Measurements from ENCODE around the gene CCNA2. TPM values are rescaled to one million over a fixed set of nuclear protein-coding genes. Genes with fewer than 3 reads are reported as not detected.

CCNA2 gene
- polyA plus RNA-seq, 3 donors = 0.20 to 0.23 TPM; not detected in 1

- Histone ChIP-seq H3K4me3 (replicated peaks in 1 of 3; ENCODE audit: low read depth in 2 of 3, low read length in 3 of 3) (no peak overlapping the region), H3K9me3 (replicated peaks in 1 of 2; ENCODE audit: control insufficient read depth in 1 of 2, insufficient read depth in 1 of 2, low read length in 2 of 2) (no peaks in the 10 kb centered on the region), H3K9ac (ENCODE audit: insufficient read depth, low read length, poor library complexity, severe bottlenecking) (no peak overlapping the region), H4K20me1 (ENCODE audit: insufficient read depth, low read length) (no peaks in the 10 kb centered on the region), H3K4me1 (ENCODE audit: control insufficient read depth in 1 of 2, insufficient read depth in 2 of 2, low read length in 2 of 2) (peaks cover 0 to 6% of the 10 kb centered on the region in 2 donors), H3K36me3 (replicated peaks in 1 of 2; ENCODE audit: control insufficient read depth in 1 of 2, insufficient read depth in 2 of 2, low read length in 2 of 2) (peaks cover 66 to 86% of the 10 kb centered on the region in 2 donors), H3K27ac (ENCODE audit: low read depth in 1 of 2, low read length in 2 of 2) (no peak overlapping the region), H3K4me2 (replicated peaks; ENCODE audit: extremely low read depth, low read length, poor library complexity, severe bottlenecking) (no peak overlapping the region), H3K27me3 (ENCODE audit: control insufficient read depth in 2 of 2, insufficient read depth in 2 of 2, low read length in 2 of 2) (no peaks in the 10 kb centered on the region), H3K79me2 (ENCODE audit: insufficient read depth, low read length) (peaks cover 56% of the 10 kb centered on the region), H2AFZ (ENCODE audit: insufficient read depth, low read depth, low read length, poor library complexity, severe bottlenecking) (no peak overlapping the region)
- Mint-ChIP-seq H3K4me3 (no peak overlapping the region), H3K4me1 (peaks cover 3% of the 10 kb centered on the region), H3K9me3 (no peaks in the 10 kb centered on the region), H3K27ac (no peak overlapping the region), H3K36me3 (peaks cover 48 to 69% of the 10 kb centered on the region in 2 donors), H3K27me3 (ENCODE audit: low read depth in 3 of 3) (no peaks in the 10 kb centered on the region)
- DNase-seq = no peak
- no peak for TF ChIP-seq CTCF (IDR thresholded peaks at IDR 0.05)
- no CpG with 5 or more reads among the region's 3 CpGs for WGBS (ENCODE audit: insufficient coverage)
- intact Hi-C loops (cut with micrococcal nuclease) = no loop called here
Observed at GRCh38 chr4:121817006-121817405, 6.7 kb downstream of the CCNA2 start.

GRCh38 chr4:121814756-121815155 lies 8.9 kb downstream of the CCNA2 start:
- no CpG with 5 or more reads among the region's 2 CpGs for WGBS (ENCODE audit: insufficient coverage)
- no peak overlapping the region for H2AFZ ChIP-seq (ENCODE audit: insufficient read depth, low read depth, low read length, poor library complexity, severe bottlenecking)
- Mint-ChIP-seq H3K36me3 (peaks cover 57 to 77% of the 10 kb centered on the region in 2 donors), H3K27me3 (ENCODE audit: low read depth in 3 of 3) (no peaks in the 10 kb centered on the region), H3K27ac (no peak overlapping the region), H3K4me1 (no peaks in the 10 kb centered on the region), H3K4me3 (no peak overlapping the region), H3K9me3 (no peaks in the 10 kb centered on the region)
- no peaks in the 10 kb centered on the region for H3K9me3 ChIP-seq (replicated peaks in 1 of 2; ENCODE audit: control insufficient read depth in 1 of 2, insufficient read depth in 1 of 2, low read length in 2 of 2)
- no peaks in the 10 kb centered on the region for H3K27me3 ChIP-seq (ENCODE audit: control insufficient read depth in 2 of 2, insufficient read depth in 2 of 2, low read length in 2 of 2)
- no peak overlapping the region for H3K4me3 ChIP-seq (replicated peaks in 1 of 3; ENCODE audit: low read depth in 2 of 3, low read length in 3 of 3)
- TF ChIP-seq CTCF (IDR thresholded peaks at IDR 0.05) = no peak
- peaks cover 77 to 97% of the 10 kb centered on the region in 2 donors for H3K36me3 ChIP-seq (replicated peaks in 1 of 2; ENCODE audit: control insufficient read depth in 1 of 2, insufficient read depth in 2 of 2, low read length in 2 of 2)
- peaks cover 37% of the 10 kb centered on the region for H3K79me2 ChIP-seq (ENCODE audit: insufficient read depth, low read length)
- H3K9ac ChIP-seq (ENCODE audit: insufficient read depth, low read length, poor library complexity, severe bottlenecking) = no peak overlapping the region
- no peaks in the 10 kb centered on the region for H3K4me1 ChIP-seq (ENCODE audit: control insufficient read depth in 1 of 2, insufficient read depth in 2 of 2, low read length in 2 of 2)
- no peaks in the 10 kb centered on the region for H4K20me1 ChIP-seq (ENCODE audit: insufficient read depth, low read length)
- DNase-seq = no peak
- H3K27ac ChIP-seq (ENCODE audit: low read depth in 1 of 2, low read length in 2 of 2) = no peak overlapping the region
- intact Hi-C loops (cut with micrococcal nuclease) = no loop called here
- no peak overlapping the region for H3K4me2 ChIP-seq (replicated peaks; ENCODE audit: extremely low read depth, low read length, poor library complexity, severe bottlenecking)
